Coronary artery (tissue), 2 donors: ENCODE measurements around the gene ANKRD11.

ENCODE experiments used
- DNase-seq: peaks from one replicate; pipeline ENCODE4 v3.0.0-alpha.2; 2017; ENCODE audit warnings: low spot score
- H3K27ac ChIP-seq, 2 donors: fragments of 200-600 bp; sonication (generic); one replicate each; pipeline ENCODE4 v1.5.1; 2016 to 2019
- H3K4me3 ChIP-seq: fragments of 200-600 bp; sonication (generic); 2 replicates; pipeline ENCODE4 v1.5.1; 2016; ENCODE audit warnings: mild to moderate bottlenecking, moderate library complexity
- CTCF ChIP-seq: fragments of 200-600 bp; sonication (generic); IDR thresholded peaks from one replicate; pipeline ENCODE4 v1.5.1; 2019; ENCODE audit warnings: antibody characterized with exemption

The ANKRD11 gene

GRCh38 chr16:89295071-89295900 lies 195.1 kb downstream of the ANKRD11 start:
- TF ChIP-seq CTCF: no peak
- no peak for DNase-seq
- no peak overlapping the region for H3K27ac ChIP-seq

GRCh38 chr16:89294486-89294885 lies 195.9 kb downstream of the ANKRD11 start:
- H3K4me3 ChIP-seq: no peak overlapping the region
- TF ChIP-seq CTCF: no peak
- DNase-seq: no peak
- H3K27ac ChIP-seq: no peak overlapping the region

More at GRCh38 chr16:89295071-89295900, 195.1 kb downstream of the ANKRD11 start:
- no peak overlapping the region for H3K4me3 ChIP-seq

GRCh38 chr16:89293276-89294143 lies 196.9 kb downstream of the ANKRD11 start:
- H3K4me3 ChIP-seq: no peak overlapping the region
- H3K27ac ChIP-seq: peak overlapping the region in 1 of 2 donors; percentile 44
- TF ChIP-seq CTCF: no peak
- DNase-seq: no peak

GRCh38 chr16:89292443-89293078 lies 197.8 kb downstream of the ANKRD11 start:
- no peak overlapping the region for H3K4me3 ChIP-seq
- DNase-seq: no peak
- H3K27ac ChIP-seq: no peak overlapping the region

GRCh38 chr16:89291776-89292175 lies 198.6 kb downstream of the ANKRD11 start:
- Histone ChIP-seq H3K27ac (no peak overlapping the region), H3K4me3 (no peak overlapping the region)
- DNase-seq: no peak
- no peak for TF ChIP-seq CTCF

More at GRCh38 chr16:89292443-89293078, 197.8 kb downstream of the ANKRD11 start:
- TF ChIP-seq CTCF: no peak

- Histone ChIP-seq H3K27ac (no peak overlapping the region), H3K4me3 (no peak overlapping the region)
- no peak for TF ChIP-seq CTCF
- DNase-seq: no peak
Observed at GRCh38 chr16:89291363-89291762, 199.0 kb downstream of the ANKRD11 start.
